Caki2 (cell line): ENCODE results near the gene LINGO4. TPM values are rescaled to one million over a fixed set of nuclear protein-coding genes. Genes with fewer than 3 reads are reported as not detected.

Experiments used
- DNase-seq: peaks from one replicate; pipeline ENCODE4 v3.0.0-alpha.2; 2015; ENCODE audit warnings: low read depth
- in situ Hi-C: cut with HindIII; loops from 2 replicates; pipeline ENCODE4 v1.10.0; 2016; ENCODE audit warnings: low sequenced_read_pairs, low pct_unique_long_range_greater_than_20kb, mixed read lengths
- total RNA-seq: library from RNA; depleted of rRNA; stranded (reverse); fragments of >200 nt; shearing (Covaris generic); gene quantifications from 2 replicates; pipeline ENCODE4 v1.2.3, GENCODE V29; 2014; ENCODE audit warnings: low replicate concordance

The LINGO4 gene
- total RNA-seq, 1 experiment from 2014 or later: not detected

DNA sequence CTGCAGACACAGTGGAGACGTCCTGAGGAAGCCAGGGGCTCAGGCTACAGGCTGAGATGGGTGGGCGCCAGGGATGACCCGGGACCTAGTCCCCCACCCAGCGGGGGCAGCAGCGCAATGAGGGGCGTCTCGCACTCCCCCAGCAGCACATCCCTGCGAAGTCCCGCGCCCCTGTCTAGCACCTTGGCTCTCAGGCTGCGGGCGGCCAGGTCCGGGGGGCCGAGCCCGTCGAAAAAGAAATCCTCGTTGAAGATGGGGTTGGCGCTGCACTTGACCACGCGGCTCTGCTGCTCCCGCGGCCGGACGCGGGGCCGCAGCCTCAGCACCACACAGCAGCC lies 32.6 kb upstream of the LINGO4 start:
- no peak for DNase-seq
- in situ Hi-C loops: no loop called here

- DNase-seq: peak; percentile 4
- in situ Hi-C loops: no loop called here
Measured at GRCh38 chr1:151837197-151837596, 32.0 kb upstream of the LINGO4 start.

GRCh38 chr1:151835596-151835995 lies 30.4 kb upstream of the LINGO4 start:
- in situ Hi-C loops: no loop called here
- DNase-seq: no peak

GRCh38 chr1:151834239-151834638 lies 29.0 kb upstream of the LINGO4 start:
- DNase-seq: no peak
- in situ Hi-C loops: no loop called here

- in situ Hi-C loops: no loop called here
- no peak for DNase-seq
Measured at GRCh38 chr1:151833172-151833900, 28.1 kb upstream of the LINGO4 start.

- in situ Hi-C loops: no loop called here
- DNase-seq: peak; percentile 39
Measured at GRCh38 chr1:151832318-151832980, 27.2 kb upstream of the LINGO4 start.

DNA sequence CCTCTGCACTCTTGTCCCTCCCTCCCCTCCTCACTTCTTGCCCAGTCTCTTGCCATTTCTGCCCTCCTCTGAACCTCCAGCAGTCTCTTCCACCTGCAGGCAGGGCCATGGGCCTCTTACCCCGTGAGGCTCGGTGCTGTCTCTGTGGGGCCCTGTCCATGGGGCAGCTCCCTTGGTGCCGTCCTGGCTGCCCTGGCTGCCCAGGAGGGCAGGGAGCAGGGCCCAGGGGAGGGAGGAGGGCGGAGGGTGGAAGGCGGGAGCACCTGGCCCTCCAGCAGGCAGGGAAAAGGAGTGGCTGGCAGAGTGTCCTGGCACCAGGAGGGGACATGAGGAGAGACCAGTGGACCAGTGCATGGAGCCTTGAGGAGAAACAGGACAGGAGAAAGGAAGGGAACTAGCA lies 26.4 kb upstream of the LINGO4 start, which contains the start of gene RORC:
Gene RORC (minus strand): TSS at position 198 of the 400 bp plus-strand sequence. CDS start 38 bp downstream, at position 160.
- no peak for DNase-seq
- in situ Hi-C loops: no loop called here

GRCh38 chr1:151831256-151831591 lies 26.0 kb upstream of the LINGO4 start:
- in situ Hi-C loops: no loop called here
- no peak for DNase-seq

GRCh38 chr1:151830055-151830454 lies 24.8 kb upstream of the LINGO4 start:
- DNase-seq: no peak
- in situ Hi-C loops: no loop called here

DNA sequence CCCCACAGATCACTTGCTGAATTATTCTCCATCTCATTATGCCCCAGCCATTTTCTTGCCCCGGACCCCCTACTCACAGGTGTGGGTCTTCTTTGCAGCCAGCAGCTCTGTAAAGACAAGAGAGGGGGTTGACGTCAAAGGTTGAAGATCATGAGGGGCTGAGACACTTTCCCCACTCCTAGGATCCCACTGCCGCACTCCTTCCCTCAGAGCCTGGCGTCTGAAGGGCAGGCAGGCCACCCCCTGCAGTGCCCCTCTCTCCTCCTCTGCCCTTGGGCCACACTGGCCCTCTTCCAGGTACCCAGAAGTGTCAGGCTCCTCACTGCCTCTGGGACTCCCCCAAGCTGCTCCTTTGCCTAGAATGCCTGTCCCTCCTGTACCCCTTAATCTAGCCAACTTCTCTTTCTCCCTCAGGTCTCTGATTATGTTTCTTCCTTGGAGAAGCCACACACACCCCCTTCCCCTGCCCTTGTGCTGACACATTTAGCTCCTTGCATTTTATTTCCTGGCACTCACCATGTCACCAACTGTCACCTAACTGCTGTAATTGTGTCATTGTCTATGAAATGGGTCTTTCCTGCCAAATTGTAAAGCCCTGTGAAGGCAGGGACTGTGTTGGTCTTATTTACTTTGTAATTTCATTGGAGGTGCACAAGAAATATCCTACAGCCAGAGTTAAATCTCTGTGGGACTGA lies 24.3 kb upstream of the LINGO4 start:
- in situ Hi-C loops: no loop called here
- DNase-seq: no peak

- in situ Hi-C loops: no loop called here
- no peak for DNase-seq
Measured at GRCh38 chr1:151828921-151829320, 23.7 kb upstream of the LINGO4 start.

GRCh38 chr1:151827853-151828252 lies 22.6 kb upstream of the LINGO4 start:
- in situ Hi-C loops: no loop called here
- DNase-seq: no peak

DNA sequence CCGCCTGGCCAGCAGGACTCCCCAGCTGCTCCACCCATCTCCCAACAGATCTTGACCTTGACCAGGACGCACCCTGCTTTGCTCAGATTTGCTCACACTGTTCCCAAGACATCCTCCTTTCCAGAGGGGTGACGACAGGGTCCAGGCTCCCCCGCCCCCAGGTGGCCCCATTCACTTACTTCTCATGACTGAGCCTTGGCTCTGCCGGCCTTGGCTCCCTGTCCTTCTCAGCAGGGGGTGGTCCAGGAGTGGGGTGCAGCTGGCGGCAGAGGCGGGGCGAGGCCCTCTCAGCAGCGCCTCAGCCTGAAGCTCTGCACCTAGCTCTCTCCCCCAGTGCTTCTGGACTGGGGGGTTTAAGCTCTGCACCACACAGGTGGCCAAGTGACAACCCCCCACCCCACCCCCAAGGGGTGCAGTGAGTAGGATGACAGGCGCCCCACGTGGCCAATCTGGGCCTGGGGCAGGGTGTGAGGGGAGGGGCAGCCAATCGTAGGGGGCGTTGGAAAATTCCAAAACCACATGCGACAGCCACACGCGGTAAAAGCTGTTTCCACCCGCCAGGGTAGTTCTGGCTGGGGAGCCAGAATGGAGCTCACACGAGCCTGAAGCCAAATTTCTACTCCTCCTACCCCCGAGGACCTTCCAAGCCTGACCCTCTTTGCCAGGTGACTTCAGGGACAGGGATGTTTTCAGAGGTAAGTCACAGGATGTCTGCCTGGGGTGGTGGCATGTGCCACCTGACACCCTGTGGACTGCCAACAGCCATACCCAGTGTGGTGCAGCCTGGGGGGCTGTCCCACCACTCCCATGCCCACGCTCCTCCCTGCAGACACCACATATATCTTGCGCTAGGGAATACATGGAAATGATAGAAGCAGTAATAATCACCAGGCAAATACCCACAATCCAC lies 20.8 kb upstream of the LINGO4 start:
- in situ Hi-C loops: no loop called here
- no peak for DNase-seq

GRCh38 chr1:151825204-151825603 lies 20.0 kb upstream of the LINGO4 start:
- no peak for DNase-seq
- in situ Hi-C loops: no loop called here

DNA sequence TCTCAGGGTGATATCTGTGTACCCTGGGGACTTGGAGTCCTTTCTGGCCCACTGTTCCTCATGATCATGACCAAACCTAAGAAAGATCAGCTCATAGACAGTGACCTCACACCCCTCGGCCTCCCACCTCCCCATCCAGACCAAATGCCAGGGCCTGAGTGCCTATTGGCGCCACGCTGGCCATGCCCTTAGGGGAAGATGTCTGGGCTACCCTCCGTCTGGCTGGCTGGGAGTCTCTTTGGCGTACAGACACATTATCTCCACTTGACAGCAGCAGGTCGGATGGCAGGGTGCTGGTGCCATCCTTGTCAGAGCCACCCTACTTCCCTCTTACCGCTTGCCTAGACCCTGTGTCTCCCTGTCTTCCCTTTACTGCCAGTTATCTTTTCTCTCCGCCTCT lies 18.0 kb upstream of the LINGO4 start:
- in situ Hi-C loops: no loop called here
- no peak for DNase-seq

DNA sequence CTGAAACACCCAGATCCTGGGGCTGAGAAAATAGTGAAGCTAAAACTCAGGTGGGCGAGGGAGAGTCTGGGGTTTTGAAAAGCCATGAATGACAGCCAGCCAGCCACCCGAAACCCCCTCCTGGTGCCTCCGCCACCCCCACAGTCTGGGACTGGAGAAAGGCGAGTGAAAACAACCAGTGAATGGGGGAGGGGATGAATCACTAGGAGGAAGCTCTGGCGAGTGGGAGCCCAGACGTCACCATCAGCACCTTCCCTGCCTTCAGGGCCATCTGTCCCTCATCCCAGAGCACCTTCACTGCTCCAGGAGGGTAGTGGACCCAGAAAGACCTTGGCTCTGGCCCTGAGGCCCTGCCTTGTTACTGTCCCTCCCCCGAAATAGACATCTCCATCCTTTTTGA lies 17.2 kb upstream of the LINGO4 start:
- no peak for DNase-seq
- in situ Hi-C loops: no loop called here

DNA sequence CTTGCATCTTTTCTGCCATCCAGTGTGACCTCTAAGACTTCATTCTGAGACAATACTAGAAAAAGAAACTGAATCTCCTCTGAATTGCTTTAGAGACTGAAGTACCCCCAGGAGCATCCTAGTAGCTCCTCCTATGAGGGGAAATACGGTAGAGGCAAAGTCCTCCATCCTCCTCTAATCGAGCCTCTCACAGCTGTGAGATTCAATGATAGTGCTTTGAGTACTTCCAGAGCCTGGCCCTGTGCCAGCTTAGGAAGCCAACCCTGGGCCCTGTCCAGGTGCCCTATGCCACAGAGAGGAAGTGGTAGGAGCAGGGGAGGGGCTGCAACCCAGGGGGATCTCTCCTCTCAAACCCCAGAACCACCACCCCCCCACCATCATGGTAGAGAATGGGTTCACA lies 15.7 kb upstream of the LINGO4 start:
- in situ Hi-C loops: no loop called here

DNA sequence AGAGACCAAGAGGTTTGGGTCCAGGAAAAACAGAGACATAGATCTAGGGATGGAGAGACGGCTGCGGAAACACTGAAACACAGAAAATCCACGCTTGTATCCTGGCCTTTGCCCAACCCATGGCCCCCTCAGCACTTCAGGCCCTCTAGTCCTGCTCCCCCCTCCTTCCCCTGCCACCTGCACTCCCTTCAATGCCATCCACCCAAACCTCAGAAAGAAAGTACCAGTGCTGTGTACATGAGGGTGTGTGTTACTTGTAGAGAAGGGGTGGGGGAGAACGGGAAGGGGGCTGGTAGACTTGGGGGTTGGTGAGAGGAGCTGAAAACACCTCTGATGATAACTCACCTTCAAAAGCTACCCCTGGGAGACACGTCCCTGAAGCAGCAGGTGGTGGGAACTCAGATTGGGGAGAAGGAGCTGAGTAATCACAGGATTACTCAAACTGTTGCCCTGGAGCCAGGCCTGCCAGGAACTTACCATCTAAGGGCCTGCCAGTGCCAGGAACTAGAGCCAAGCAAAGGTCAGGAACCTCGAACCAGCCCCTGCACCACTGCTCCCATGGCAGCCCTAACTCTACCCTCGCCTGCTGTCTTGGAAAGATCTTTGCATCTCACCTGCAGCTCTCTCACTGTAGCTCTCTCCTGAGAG lies 14.9 kb upstream of the LINGO4 start:
- in situ Hi-C loops: no loop called here
- no peak for DNase-seq

More for the DNA sequence above, 15.7 kb upstream of the LINGO4 start:
- no peak for DNase-seq
